K562 (cell line): ENCODE results near the gene LZTR1. TPM values are rescaled to one million over a fixed set of nuclear protein-coding genes. Genes with fewer than 3 reads are reported as not detected.

Source experiments
- DIDO1 ChIP-seq: fragments of 450-650 bp; IDR thresholded peaks from 2 replicates; pipeline ENCODE4 v1.6.1; 2016; ENCODE audit warnings: low read depth, missing biosample characterization, missing genetic modification characterization
- DNMT1 ChIP-seq: fragments of 450-650 bp; IDR thresholded peaks from 2 replicates; pipeline ENCODE4 v1.6.1; 2016; ENCODE audit warnings: antibody characterized with exemption, mild to moderate bottlenecking
- EHMT2 ChIP-seq: fragments of 450-650 bp; IDR thresholded peaks from 2 replicates; pipeline ENCODE4 v1.6.1; 2018; ENCODE audit warnings: antibody characterized with exemption
- FOXA1 ChIP-seq: fragments of 450-650 bp; IDR thresholded peaks from 2 replicates; pipeline ENCODE4 v1.6.1; 2016; ENCODE audit warnings: mild to moderate bottlenecking, borderline replicate concordance
- FOXO4 ChIP-seq: fragments of 450-650 bp; formaldehyde crosslinking; IDR thresholded peaks from 2 replicates; pipeline ENCODE4 v1.4.0; 2020; ENCODE audit warnings: mild to moderate bottlenecking, moderate library complexity
- MTF1 ChIP-seq: fragments of 250-450 bp; sonication (Bioruptor Pico); IDR thresholded peaks from 2 replicates; pipeline ENCODE4 v1.9.0; 2021; ENCODE audit warnings: moderate library complexity, mild to moderate bottlenecking, inconsistent platforms, borderline replicate concordance
- NR2C2 ChIP-seq, 2 experiments: fragments of 200-800 bp in 1 of 2; sonication (Bioruptor generic) in 1 of 2; sonication (generic) in 1 of 2; formaldehyde crosslinking in 1 of 2; IDR thresholded peaks; 2 replicates each; pipeline versions ENCODE4 v1.6.1 to v1.8.0; 2016 to 2022; ENCODE audit warnings: mild to moderate bottlenecking in 1 of 2, missing compliant biosample characterization in 1 of 2, missing genetic modification characterization in 1 of 2, missing genetic modification reagents in 1 of 2
- RCOR1 ChIP-seq, 2 experiments: IDR thresholded peaks; 2 replicates each; pipeline ENCODE4 v1.6.1; 2012; ENCODE audit warnings: low read depth in 2 of 2, low read length in 2 of 2, borderline replicate concordance in 1 of 2, improper control_type of control experiment in 1 of 2
- SRSF1 ChIP-seq: fragments of 200-400 bp; formaldehyde crosslinking; IDR thresholded peaks from 2 replicates; pipeline ENCODE4 v1.6.1; 2017; ENCODE audit warnings: mild to moderate bottlenecking, low read depth, low read length, moderate library complexity
- TRIM28 ChIP-seq: fragments of 450-650 bp; IDR thresholded peaks from 2 replicates; pipeline ENCODE4 v1.6.1; 2017
- ZNF740 ChIP-seq, 3 experiments: fragments of 200-800 bp in 1 of 3; sonication (Bioruptor generic) in 1 of 3; sonication (generic) in 1 of 3; formaldehyde crosslinking in 1 of 3; IDR thresholded peaks; 2 replicates each; pipeline versions ENCODE4 v1.6.1 to v1.8.0; 2016 to 2022; ENCODE audit warnings: mild to moderate bottlenecking in 2 of 3, missing compliant biosample characterization in 2 of 3, missing genetic modification characterization in 2 of 3, missing genetic modification reagents in 1 of 3
- ZNF764 ChIP-seq: fragments of 250-450 bp; sonication (Bioruptor Pico); IDR thresholded peaks from 2 replicates; pipeline ENCODE4 v1.4.0; 2020; ENCODE audit warnings: low read depth, mild to moderate bottlenecking, moderate library complexity
- polyA plus RNA-seq, 8 experiments: library from polyadenylated mRNA; depleted of rRNA in 4 of 8; stranded (reverse) in 5 of 8; unstranded in 3 of 8; fragments of >200 nt; fragmentation: Nextera tagmentation in 2 of 8; fragmentation: Illumina TruSeq in 1 of 8; extraction: Ambion mirVana in 2 of 8; extraction: Trizol in 1 of 8; gene quantifications; 2 replicates each; pipeline versions ENCODE4 v1.2.1 to v1.2.3, GENCODE V29; 2011 to 2014; ENCODE audit warnings: inconsistent platforms in 1 of 8, missing spikeins in 1 of 8
- total RNA-seq, 7 experiments: library from RNA; depleted of rRNA in 6 of 7; stranded (reverse); fragments of >200 nt in 6 of 7; fragmentation: Illumina TruSeq in 2 of 7; extraction: Trizol in 2 of 7; gene quantifications; 2 replicates each; pipeline versions ENCODE4 v1.2.1 to v1.2.3, GENCODE V29; 2011 to 2021; ENCODE audit warnings: low replicate concordance in 1 of 7
- TF ChIP-seq, protein P1 (sequence below): fragments of 250-450 bp; sonication (Bioruptor Pico); IDR thresholded peaks from 2 replicates; pipeline ENCODE4 v1.5.1; 2021; ENCODE audit warnings: mild to moderate bottlenecking
- TF ChIP-seq, protein P2 (sequence below), 2 experiments: fragments of 150-350 bp in 1 of 2; IDR thresholded peaks; 2 replicates each; pipeline ENCODE4 v1.6.1; 2012 to 2016; ENCODE audit warnings: low read depth in 2 of 2, low read length in 2 of 2, mild to moderate bottlenecking in 1 of 2, moderate library complexity in 1 of 2

Gene LZTR1
- total and polyA plus RNA-seq, 9 of the 15 experiments (the other 6 are each of a cell fraction or from before 2014, with no cell fraction given), result 2.2 to 135 (median 63.0) TPM

DNA sequence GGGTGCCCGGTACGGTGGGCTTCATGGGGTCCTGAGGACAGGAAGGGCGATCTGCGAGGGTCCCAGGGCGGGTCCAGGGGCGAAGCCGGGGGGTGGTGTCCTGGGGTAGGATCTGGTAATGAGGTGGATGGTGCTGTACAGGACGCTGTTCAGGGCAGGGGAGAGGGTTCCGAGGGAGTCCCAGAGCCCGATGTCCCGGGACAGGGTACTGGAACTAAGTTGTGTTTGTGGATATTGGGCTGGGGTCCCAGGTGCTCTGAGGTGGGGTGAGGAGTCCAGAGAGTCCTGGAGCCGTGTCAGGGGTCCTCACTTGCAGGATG is 426 bp downstream of the LZTR1 start (continued):
- TF ChIP-seq FOXO4 (CRISPR knock-in tag) (no peak), DIDO1 (tag) (peak; percentile 27; the same call in 1 of the 2 replicates), EHMT2 (no peak), FOXA1 (no peak), DNMT1 (no peak), ZNF740 (CRISPR knock-in tag; IDR thresholded peaks at IDR 0.05) (no peak), ZNF740 (tag; IDR thresholded peaks at IDR 0.05) (no peak), SRSF1 (no peak), NR2C2 (CRISPR knock-in tag; IDR thresholded peaks at IDR 0.05) (no peak), NR2C2 (tag; IDR thresholded peaks at IDR 0.05) (no peak), MTF1 (no peak), TRIM28 (no peak), ZNF764 (CRISPR knock-in tag) (peak; percentile 80; the same call in 1 of the 2 replicates), RCOR1 (IDR thresholded peaks at IDR 0.05; ENCODE audit: borderline replicate concordance in 1 of 2, low read depth in 2 of 2, low read length in 2 of 2) (peak in 1 of 2 experiments; percentile 33; a peak in 1 of 4 replicates)
- TF ChIP-seq, protein P1, sequence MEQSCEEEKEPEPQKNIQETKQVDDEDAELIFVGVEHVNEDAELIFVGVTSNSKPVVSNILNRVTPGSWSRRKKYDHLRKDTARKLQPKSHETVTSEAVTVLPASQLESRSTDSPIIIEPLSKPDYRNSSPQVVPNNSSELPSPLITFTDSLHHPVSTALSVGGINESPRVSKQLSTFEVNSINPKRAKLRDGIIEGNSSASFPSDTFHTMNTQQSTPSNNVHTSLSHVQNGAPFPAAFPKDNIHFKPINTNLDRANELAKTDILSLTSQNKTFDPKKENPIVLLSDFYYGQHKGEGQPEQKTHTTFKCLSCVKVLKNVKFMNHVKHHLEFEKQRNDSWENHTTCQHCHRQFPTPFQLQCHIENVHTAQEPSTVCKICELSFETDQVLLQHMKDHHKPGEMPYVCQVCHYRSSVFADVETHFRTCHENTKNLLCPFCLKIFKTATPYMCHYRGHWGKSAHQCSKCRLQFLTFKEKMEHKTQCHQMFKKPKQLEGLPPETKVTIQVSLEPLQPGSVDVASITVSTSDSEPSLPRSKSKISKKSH (CRISPR knock-in tag), result no peak
- TF ChIP-seq, protein P2, sequence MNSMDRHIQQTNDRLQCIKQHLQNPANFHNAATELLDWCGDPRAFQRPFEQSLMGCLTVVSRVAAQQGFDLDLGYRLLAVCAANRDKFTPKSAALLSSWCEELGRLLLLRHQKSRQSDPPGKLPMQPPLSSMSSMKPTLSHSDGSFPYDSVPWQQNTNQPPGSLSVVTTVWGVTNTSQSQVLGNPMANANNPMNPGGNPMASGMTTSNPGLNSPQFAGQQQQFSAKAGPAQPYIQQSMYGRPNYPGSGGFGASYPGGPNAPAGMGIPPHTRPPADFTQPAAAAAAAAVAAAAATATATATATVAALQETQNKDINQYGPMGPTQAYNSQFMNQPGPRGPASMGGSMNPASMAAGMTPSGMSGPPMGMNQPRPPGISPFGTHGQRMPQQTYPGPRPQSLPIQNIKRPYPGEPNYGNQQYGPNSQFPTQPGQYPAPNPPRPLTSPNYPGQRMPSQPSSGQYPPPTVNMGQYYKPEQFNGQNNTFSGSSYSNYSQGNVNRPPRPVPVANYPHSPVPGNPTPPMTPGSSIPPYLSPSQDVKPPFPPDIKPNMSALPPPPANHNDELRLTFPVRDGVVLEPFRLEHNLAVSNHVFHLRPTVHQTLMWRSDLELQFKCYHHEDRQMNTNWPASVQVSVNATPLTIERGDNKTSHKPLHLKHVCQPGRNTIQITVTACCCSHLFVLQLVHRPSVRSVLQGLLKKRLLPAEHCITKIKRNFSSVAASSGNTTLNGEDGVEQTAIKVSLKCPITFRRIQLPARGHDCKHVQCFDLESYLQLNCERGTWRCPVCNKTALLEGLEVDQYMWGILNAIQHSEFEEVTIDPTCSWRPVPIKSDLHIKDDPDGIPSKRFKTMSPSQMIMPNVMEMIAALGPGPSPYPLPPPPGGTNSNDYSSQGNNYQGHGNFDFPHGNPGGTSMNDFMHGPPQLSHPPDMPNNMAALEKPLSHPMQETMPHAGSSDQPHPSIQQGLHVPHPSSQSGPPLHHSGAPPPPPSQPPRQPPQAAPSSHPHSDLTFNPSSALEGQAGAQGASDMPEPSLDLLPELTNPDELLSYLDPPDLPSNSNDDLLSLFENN (IDR thresholded peaks at IDR 0.05; ENCODE audit: low read depth in 2 of 2, low read length in 2 of 2), result peak in 1 of 2 experiments; percentile 28; a peak in 1 of 4 replicates
